ENCODE results near the gene PRPF8. TPM values are rescaled to one million over a fixed set of nuclear protein-coding genes. Genes with fewer than 3 reads are reported as not detected.

Gene PRPF8
- total and polyA plus RNA-seq, 4 donors: 50.2 to 110 (median 82.3) TPM

DNA sequence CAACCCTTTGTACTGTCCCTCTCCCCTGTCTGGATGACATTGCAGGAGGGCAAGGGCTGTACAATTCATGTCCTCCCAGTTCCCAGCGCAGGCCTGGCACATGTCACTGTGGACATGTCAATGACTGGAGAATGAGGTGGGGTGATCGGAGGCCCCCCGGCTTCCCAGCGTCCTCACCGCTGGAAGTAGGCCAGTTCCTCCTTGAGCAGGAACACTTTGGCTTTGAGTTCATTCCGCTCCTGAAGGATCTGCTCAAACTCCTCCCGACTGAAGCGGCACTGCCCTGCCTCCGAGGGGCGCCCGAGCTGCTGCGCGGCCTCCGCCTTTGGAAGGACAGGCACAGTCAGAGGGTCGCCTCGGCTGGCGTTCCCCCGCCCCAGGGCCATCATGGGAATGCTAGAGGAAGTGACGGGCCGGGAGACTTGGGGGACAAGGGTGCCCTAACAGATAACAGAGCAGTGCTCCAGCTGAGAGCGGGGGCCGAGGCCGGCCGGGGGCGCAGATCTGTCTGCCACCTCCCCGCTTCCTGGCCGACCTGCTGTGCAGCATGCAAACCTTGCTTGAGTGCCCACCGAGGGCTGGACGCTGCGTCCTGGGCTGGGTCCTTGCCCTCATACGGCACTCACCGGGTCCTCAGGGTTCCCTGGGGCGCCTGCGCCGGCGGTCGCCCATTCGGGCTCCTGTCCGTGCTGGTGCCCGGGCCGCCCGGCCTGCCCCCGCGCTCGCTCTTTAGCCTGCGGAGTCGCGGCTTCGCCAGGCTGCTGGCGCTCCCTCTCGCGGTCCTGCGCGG lies 36.3 kb downstream of the PRPF8 start:
- peak overlapping the region; percentile 66 to 77 for H3K27ac ChIP-seq (ENCODE audit: low read depth in 1 of 2, low read length in 2 of 2)
- TF ChIP-seq, protein P1, sequence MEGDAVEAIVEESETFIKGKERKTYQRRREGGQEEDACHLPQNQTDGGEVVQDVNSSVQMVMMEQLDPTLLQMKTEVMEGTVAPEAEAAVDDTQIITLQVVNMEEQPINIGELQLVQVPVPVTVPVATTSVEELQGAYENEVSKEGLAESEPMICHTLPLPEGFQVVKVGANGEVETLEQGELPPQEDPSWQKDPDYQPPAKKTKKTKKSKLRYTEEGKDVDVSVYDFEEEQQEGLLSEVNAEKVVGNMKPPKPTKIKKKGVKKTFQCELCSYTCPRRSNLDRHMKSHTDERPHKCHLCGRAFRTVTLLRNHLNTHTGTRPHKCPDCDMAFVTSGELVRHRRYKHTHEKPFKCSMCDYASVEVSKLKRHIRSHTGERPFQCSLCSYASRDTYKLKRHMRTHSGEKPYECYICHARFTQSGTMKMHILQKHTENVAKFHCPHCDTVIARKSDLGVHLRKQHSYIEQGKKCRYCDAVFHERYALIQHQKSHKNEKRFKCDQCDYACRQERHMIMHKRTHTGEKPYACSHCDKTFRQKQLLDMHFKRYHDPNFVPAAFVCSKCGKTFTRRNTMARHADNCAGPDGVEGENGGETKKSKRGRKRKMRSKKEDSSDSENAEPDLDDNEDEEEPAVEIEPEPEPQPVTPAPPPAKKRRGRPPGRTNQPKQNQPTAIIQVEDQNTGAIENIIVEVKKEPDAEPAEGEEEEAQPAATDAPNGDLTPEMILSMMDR (IDR thresholded peaks at IDR 0.05; ENCODE audit: low read depth, low read length, missing input control): no peak
- TF ChIP-seq EGR1 (IDR thresholded peaks at IDR 0.05; ENCODE audit: low read depth in 2 of 2) (no peak), RXRA (IDR thresholded peaks at IDR 0.05) (no peak), JUND (IDR thresholded peaks at IDR 0.05) (no peak), FOXA1 (IDR thresholded peaks at IDR 0.05) (no peak), GABPA (IDR thresholded peaks at IDR 0.05 in 1 of 2, conservative IDR thresholded peaks at IDR 0.05 in 1 of 2) (no peak), FOXA2 (IDR thresholded peaks at IDR 0.05) (no peak), NR2F2 (IDR thresholded peaks at IDR 0.05) (no peak)
- TF ChIP-seq, protein P2, sequence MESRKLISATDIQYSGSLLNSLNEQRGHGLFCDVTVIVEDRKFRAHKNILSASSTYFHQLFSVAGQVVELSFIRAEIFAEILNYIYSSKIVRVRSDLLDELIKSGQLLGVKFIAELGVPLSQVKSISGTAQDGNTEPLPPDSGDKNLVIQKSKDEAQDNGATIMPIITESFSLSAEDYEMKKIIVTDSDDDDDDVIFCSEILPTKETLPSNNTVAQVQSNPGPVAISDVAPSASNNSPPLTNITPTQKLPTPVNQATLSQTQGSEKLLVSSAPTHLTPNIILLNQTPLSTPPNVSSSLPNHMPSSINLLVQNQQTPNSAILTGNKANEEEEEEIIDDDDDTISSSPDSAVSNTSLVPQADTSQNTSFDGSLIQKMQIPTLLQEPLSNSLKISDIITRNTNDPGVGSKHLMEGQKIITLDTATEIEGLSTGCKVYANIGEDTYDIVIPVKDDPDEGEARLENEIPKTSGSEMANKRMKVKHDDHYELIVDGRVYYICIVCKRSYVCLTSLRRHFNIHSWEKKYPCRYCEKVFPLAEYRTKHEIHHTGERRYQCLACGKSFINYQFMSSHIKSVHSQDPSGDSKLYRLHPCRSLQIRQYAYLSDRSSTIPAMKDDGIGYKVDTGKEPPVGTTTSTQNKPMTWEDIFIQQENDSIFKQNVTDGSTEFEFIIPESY (IDR thresholded peaks at IDR 0.05): no peak
- TF ChIP-seq, protein P3, sequence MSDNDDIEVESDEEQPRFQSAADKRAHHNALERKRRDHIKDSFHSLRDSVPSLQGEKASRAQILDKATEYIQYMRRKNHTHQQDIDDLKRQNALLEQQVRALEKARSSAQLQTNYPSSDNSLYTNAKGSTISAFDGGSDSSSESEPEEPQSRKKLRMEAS (IDR thresholded peaks at IDR 0.05): no peak
- TF ChIP-seq, protein P4, sequence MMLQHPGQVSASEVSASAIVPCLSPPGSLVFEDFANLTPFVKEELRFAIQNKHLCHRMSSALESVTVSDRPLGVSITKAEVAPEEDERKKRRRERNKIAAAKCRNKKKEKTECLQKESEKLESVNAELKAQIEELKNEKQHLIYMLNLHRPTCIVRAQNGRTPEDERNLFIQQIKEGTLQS (IDR thresholded peaks at IDR 0.05): no peak
- H3K27me3 ChIP-seq (ENCODE audit: control insufficient read depth in 4 of 4, insufficient read depth in 4 of 4, low read length in 3 of 4): no peaks in the 10 kb centered on the region
- DNase-seq (ENCODE audit: low spot score): no peak
- H3K4me1 ChIP-seq (ENCODE audit: control insufficient read depth in 4 of 4, insufficient read depth in 4 of 4, low read length in 3 of 4): peaks cover 10 to 62% (median 41%) of the 10 kb centered on the region in 4 donors
- H3K9ac ChIP-seq (ENCODE audit: low read depth in 1 of 2, low read length in 2 of 2): peak overlapping the region; percentile 38 to 60
- peak overlapping the region in 2 of 3 donors; percentile 49 to 64 for H3K4me3 ChIP-seq (ENCODE audit: low read depth in 1 of 3, low read length in 3 of 3)
- WGBS: 25% methylated on average over 54 of the region's 54 CpGs
- H3K36me3 ChIP-seq (ENCODE audit: control insufficient read depth in 4 of 4, insufficient read depth in 3 of 4, low read depth in 1 of 4, low read length in 3 of 4): peaks cover 9 to 29% (median 24%) of the 10 kb centered on the region in 4 donors
- no peaks in the 10 kb centered on the region for H3K9me3 ChIP-seq (ENCODE audit: control insufficient read depth in 4 of 4, low read length in 3 of 4)

DNA sequence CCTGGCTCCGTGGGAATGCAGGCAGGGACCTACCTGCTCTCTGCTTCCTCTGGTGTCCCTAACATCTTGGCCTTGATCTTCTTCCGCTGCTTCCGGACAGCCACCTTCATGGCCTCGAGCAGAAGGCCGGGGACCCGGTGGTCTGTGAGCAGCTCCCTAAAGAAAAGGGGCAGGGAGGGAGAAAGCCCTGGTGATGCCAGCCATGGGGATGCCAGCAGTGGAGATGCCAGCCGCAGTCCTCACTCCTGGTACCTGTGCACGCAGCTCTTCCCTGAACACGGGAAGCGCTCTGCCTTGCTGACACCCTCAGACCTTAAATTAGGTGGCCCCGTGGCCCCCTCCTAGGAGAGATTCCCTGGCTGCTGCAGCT lies 36.9 kb downstream of the PRPF8 start:
- DNase-seq (ENCODE audit: low spot score): no peak
- no peaks in the 10 kb centered on the region for H3K27me3 ChIP-seq (ENCODE audit: control insufficient read depth in 4 of 4, insufficient read depth in 4 of 4, low read length in 3 of 4)
- no peaks in the 10 kb centered on the region for H3K9me3 ChIP-seq (ENCODE audit: control insufficient read depth in 4 of 4, low read length in 3 of 4)
- H3K4me3 ChIP-seq (ENCODE audit: low read depth in 1 of 3, low read length in 3 of 3): no peak overlapping the region
- H3K9ac ChIP-seq (ENCODE audit: low read depth in 1 of 2, low read length in 2 of 2): no peak overlapping the region
- WGBS: 85% methylated on average over 11 of the region's 11 CpGs
- H3K36me3 ChIP-seq (ENCODE audit: control insufficient read depth in 4 of 4, insufficient read depth in 3 of 4, low read depth in 1 of 4, low read length in 3 of 4): peaks cover 9 to 23% (median 20%) of the 10 kb centered on the region in 4 donors
- peaks cover 11 to 63% (median 41%) of the 10 kb centered on the region in 4 donors for H3K4me1 ChIP-seq (ENCODE audit: control insufficient read depth in 4 of 4, insufficient read depth in 4 of 4, low read length in 3 of 4)
- H3K27ac ChIP-seq (ENCODE audit: low read depth in 1 of 2, low read length in 2 of 2): peak overlapping the region in 1 of 2 donors; percentile 66
- TF ChIP-seq, protein P1 (IDR thresholded peaks at IDR 0.05; ENCODE audit: low read depth, low read length, missing input control): no peak
- TF ChIP-seq YY1 (IDR thresholded peaks at IDR 0.05): no peak
- no peak for TF ChIP-seq FOXA1 (IDR thresholded peaks at IDR 0.05)
- TF ChIP-seq FOXA2 (IDR thresholded peaks at IDR 0.05): no peak
- TF ChIP-seq EGR1 (IDR thresholded peaks at IDR 0.05; ENCODE audit: low read depth in 2 of 2): no peak
- no peak for TF ChIP-seq JUND (IDR thresholded peaks at IDR 0.05)
- TF ChIP-seq TAF1 (conservative IDR thresholded peaks at IDR 0.05): no peak
- TF ChIP-seq, protein P5, sequence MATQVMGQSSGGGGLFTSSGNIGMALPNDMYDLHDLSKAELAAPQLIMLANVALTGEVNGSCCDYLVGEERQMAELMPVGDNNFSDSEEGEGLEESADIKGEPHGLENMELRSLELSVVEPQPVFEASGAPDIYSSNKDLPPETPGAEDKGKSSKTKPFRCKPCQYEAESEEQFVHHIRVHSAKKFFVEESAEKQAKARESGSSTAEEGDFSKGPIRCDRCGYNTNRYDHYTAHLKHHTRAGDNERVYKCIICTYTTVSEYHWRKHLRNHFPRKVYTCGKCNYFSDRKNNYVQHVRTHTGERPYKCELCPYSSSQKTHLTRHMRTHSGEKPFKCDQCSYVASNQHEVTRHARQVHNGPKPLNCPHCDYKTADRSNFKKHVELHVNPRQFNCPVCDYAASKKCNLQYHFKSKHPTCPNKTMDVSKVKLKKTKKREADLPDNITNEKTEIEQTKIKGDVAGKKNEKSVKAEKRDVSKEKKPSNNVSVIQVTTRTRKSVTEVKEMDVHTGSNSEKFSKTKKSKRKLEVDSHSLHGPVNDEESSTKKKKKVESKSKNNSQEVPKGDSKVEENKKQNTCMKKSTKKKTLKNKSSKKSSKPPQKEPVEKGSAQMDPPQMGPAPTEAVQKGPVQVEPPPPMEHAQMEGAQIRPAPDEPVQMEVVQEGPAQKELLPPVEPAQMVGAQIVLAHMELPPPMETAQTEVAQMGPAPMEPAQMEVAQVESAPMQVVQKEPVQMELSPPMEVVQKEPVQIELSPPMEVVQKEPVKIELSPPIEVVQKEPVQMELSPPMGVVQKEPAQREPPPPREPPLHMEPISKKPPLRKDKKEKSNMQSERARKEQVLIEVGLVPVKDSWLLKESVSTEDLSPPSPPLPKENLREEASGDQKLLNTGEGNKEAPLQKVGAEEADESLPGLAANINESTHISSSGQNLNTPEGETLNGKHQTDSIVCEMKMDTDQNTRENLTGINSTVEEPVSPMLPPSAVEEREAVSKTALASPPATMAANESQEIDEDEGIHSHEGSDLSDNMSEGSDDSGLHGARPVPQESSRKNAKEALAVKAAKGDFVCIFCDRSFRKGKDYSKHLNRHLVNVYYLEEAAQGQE (IDR thresholded peaks at IDR 0.05): no peak
- no peak for TF ChIP-seq RXRA (IDR thresholded peaks at IDR 0.05)
- no peak for TF ChIP-seq GABPA (IDR thresholded peaks at IDR 0.05 in 1 of 2, conservative IDR thresholded peaks at IDR 0.05 in 1 of 2)
- no peak for TF ChIP-seq HNF4A (conservative IDR thresholded peaks at IDR 0.05)
- TF ChIP-seq RAD21 (IDR thresholded peaks at IDR 0.05): no peak
- TF ChIP-seq SP1 (IDR thresholded peaks at IDR 0.05): no peak
- TF ChIP-seq HNF4G (IDR thresholded peaks at IDR 0.05): no peak
- no peak for TF ChIP-seq NR2F2 (IDR thresholded peaks at IDR 0.05)
- TF ChIP-seq, protein P4 (IDR thresholded peaks at IDR 0.05): no peak

All from liver (tissue), 9 donors.